GM12878 (cell line): ENCODE results near the gene GSTM4. TPM values are rescaled to one million over a fixed set of nuclear protein-coding genes. Genes with fewer than 3 reads are reported as not detected.
A peak's percentile ranks its signal among the peaks of the same experiment; 100 is the strongest.

Experiments used
- ATAC-seq: fragments of 200-7000 bp; cut with Tn5 transposase; 3 replicates; pipeline ENCODE4 v1.9.1; 2020; ENCODE audit warnings: mild to moderate bottlenecking, moderate library complexity
- BruUV-seq: library from RNA; stranded (reverse); fragments of 400-500 nt; replicated peaks from 2 replicates; lab custom pipeline; 2021; lab: Mats Ljungman, UMichigan
- CTCF ChIA-PET: fragments of 300-600 bp; sonication (Branson Sonifier 250); formaldehyde crosslinking; extraction: SDS; loops from one replicate; lab custom pipeline; 2021; ENCODE audit warnings: inconsistent platforms; lab: Yijun Ruan, JAX
- POLR2A ChIA-PET: fragments of 350-600 bp; formaldehyde crosslinking; extraction: SDS; loops from one replicate; lab custom pipeline; 2021; ENCODE audit warnings: inconsistent platforms; lab: Charles Lee
- RAD21 ChIA-PET: fragments of 300-600 bp; sonication (Branson Sonifier 250); formaldehyde crosslinking; loops from one replicate; lab custom pipeline; 2023; ENCODE audit warnings: antibody characterized with exemption; ENCODE audit not compliant: unreplicated experiment; lab: Charles Lee
- SMC1A ChIA-PET: fragments of 300-600 bp; sonication (Branson Sonifier 250); formaldehyde crosslinking; loops from one replicate; lab custom pipeline; 2023; ENCODE audit not compliant: unreplicated experiment, uncharacterized antibody; lab: Charles Lee
- DNase-seq: peaks from one replicate; pipeline ENCODE4 v3.0.0-alpha.2; 2011; ENCODE audit warnings: low read depth, low spot score
- FAIRE-seq: peaks from 3 replicates; lab custom pipeline; 2011; peaks lifted over from hg19 to GRCh38; lab: Jason Lieb, UNC
- H2AFZ ChIP-seq: 2 replicates; pipeline ENCODE4 v1.6.0; 2011; ENCODE audit warnings: low read depth, low read length, control low read depth; ENCODE audit not compliant: control insufficient read depth
- H3K27ac ChIP-seq: 2 replicates; pipeline ENCODE4 v1.5.1; 2011; ENCODE audit warnings: control low read depth; ENCODE audit not compliant: control insufficient read depth, insufficient read depth
- H3K27me3 ChIP-seq, 2 experiments: replicated peaks in 1 of 2; 2 replicates each; pipeline versions ENCODE4 v1.6.0 to v1.6.1; 2011; ENCODE audit warnings: low read length in 1 of 2; ENCODE audit not compliant: control insufficient read depth in 2 of 2, insufficient read depth in 2 of 2
- H3K36me3 ChIP-seq, 2 experiments: 2 replicates each; pipeline ENCODE4 v1.5.1; 2011; ENCODE audit warnings: low read length in 1 of 2; ENCODE audit not compliant: control insufficient read depth in 2 of 2, insufficient read depth in 2 of 2
- H3K4me1 ChIP-seq: 2 replicates; pipeline ENCODE4 v1.6.1; 2011; ENCODE audit warnings: mild to moderate bottlenecking, low read length, moderate library complexity, mixed read lengths; ENCODE audit not compliant: control insufficient read depth, insufficient read depth
- H3K4me2 ChIP-seq: 2 replicates; pipeline ENCODE4 v1.6.0; 2011; ENCODE audit warnings: control low read depth; ENCODE audit not compliant: control insufficient read depth, insufficient read depth
- H3K4me3 ChIP-seq: fragments of 200-600 bp; sonication (generic); 2 replicates; pipeline ENCODE4 v1.5.1; 2016
- H3K79me2 ChIP-seq: 2 replicates; pipeline ENCODE4 v1.6.0; 2011; ENCODE audit warnings: low read length; ENCODE audit not compliant: control insufficient read depth, insufficient read depth
- H3K9ac ChIP-seq: 2 replicates; pipeline ENCODE4 v1.8.0; 2011; ENCODE audit warnings: low read length, control low read depth, mixed read lengths; ENCODE audit not compliant: control insufficient read depth, insufficient read depth
- H3K9me3 ChIP-seq: replicated peaks from 3 replicates; pipeline ENCODE4 v1.5.1; 2011; ENCODE audit warnings: mild to moderate bottlenecking, low read length; ENCODE audit not compliant: control insufficient read depth, insufficient read depth
- H4K20me1 ChIP-seq: 2 replicates; pipeline ENCODE4 v1.6.0; 2011; ENCODE audit not compliant: control insufficient read depth, insufficient read depth
- CHD1 ChIP-seq: IDR thresholded peaks from 2 replicates; pipeline ENCODE4 v1.6.1; 2012; ENCODE audit warnings: low read depth, low read length, improper control_type of control experiment
- CHD4 ChIP-seq: fragments of 200-600 bp; sonication (generic); IDR thresholded peaks from 2 replicates; pipeline ENCODE4 v1.6.1; 2016; ENCODE audit warnings: mild to moderate bottlenecking
- CTCF ChIP-seq, 3 experiments: IDR thresholded peaks in 2 of 3; conservative IDR thresholded peaks in 1 of 3; 2 replicates each; pipeline ENCODE4 v1.5.1; 2011; ENCODE audit warnings: low read depth in 3 of 3, low read length in 3 of 3, mild to moderate bottlenecking in 3 of 3, control low read depth in 2 of 3, moderate library complexity in 2 of 3, inconsistent platforms in 1 of 3, mixed read lengths in 1 of 3; ENCODE audit not compliant: control insufficient read depth in 2 of 3, insufficient read depth in 1 of 3; ENCODE audit errors: extremely low read depth in 1 of 3
- GABPA ChIP-seq: IDR thresholded peaks from 2 replicates; pipeline ENCODE4 v1.6.1; 2014; ENCODE audit warnings: antibody characterized with exemption, low read depth, mild to moderate bottlenecking, inconsistent platforms
- MYB ChIP-seq: fragments of 150-350 bp; IDR thresholded peaks from 2 replicates; pipeline ENCODE4 v1.6.1; 2014; ENCODE audit warnings: mild to moderate bottlenecking, low read depth, low read length, borderline replicate concordance
- RAD21 ChIP-seq: IDR thresholded peaks from 2 replicates; pipeline ENCODE4 v1.6.1; 2011; ENCODE audit warnings: mild to moderate bottlenecking, low read depth, low read length, moderate library complexity; ENCODE audit not compliant: insufficient read depth
- WGBS: methylation state at CpG from one replicate; pipeline ENCODE4 v1.1.6; 2016; ENCODE audit warnings: low lambda C conversion rate; ENCODE audit not compliant: insufficient replicate concordance, insufficient coverage; ENCODE audit errors: missing lambda C conversion rate; 5-methylcytosine and 5-hydroxymethylcytosine counted together
- in situ Hi-C: fragments of 300-500 bp; cut with MboI; formaldehyde crosslinking; loops from 9 replicates; pipeline ENCODE4 v1.14.3; 2018; ENCODE audit warnings: mixed read lengths
- intact Hi-C: fragments of 100-400 bp; cut with micrococcal nuclease; formaldehyde crosslinking; loops from one replicate; pipeline ENCODE4 v1.14.2; 2022; ENCODE audit not compliant: unreplicated experiment
- polyA plus RNA-seq, 11 experiments: library from polyadenylated mRNA; depleted of rRNA in 4 of 11; unstranded in 6 of 11; stranded (reverse) in 5 of 11; fragments of >200 nt; fragmentation: Nextera tagmentation in 4 of 11; fragmentation: Illumina TruSeq in 1 of 11; extraction: Ambion mirVana in 4 of 11; extraction: Trizol in 1 of 11; gene quantifications; 1 replicate in 1 of 11; 2 replicates in 10 of 11; pipeline versions ENCODE4 v1.2.1 to v1.2.3, GENCODE V29; 2011 to 2016; ENCODE audit warnings: inconsistent platforms in 2 of 11, missing spikeins in 2 of 11, low read depth in 1 of 11
- total RNA-seq, 4 experiments: library from RNA; depleted of rRNA in 3 of 4; stranded (reverse); fragments of >200 nt in 3 of 4; fragmentation: Illumina TruSeq in 1 of 4; extraction: Trizol in 1 of 4; gene quantifications; 2 replicates each; pipeline versions ENCODE4 v1.2.1 to v1.2.3, GENCODE V29; 2013 to 2021

GSTM4 gene
- total and polyA plus RNA-seq, 10 of the 15 experiments (the other 5 are each of a cell fraction or from before 2014, with no cell fraction given), result 14.3 to 37.2 (median 23.0) TPM

- Histone ChIP-seq H3K27me3 (no peaks in the 10 kb centered on the region), H3K4me1 (no peaks in the 10 kb centered on the region), H4K20me1 (no peaks in the 10 kb centered on the region), H3K79me2 (no peaks in the 10 kb centered on the region), H3K9ac (no peak overlapping the region), H2AFZ (no peak overlapping the region), H3K36me3 (no peaks in the 10 kb centered on the region), H3K4me3 (no peak overlapping the region), H3K27ac (no peak overlapping the region), H3K9me3 (peaks cover 1% of the 10 kb centered on the region; the same call in 2 of the 3 replicates), H3K4me2 (no peak overlapping the region)
- 55% methylated on average over 8 of the region's 8 CpGs for WGBS
- DNase-seq, result no peak
- no peak for ATAC-seq
- TF ChIP-seq MYB, result no peak
- TF ChIP-seq GABPA, result no peak
- peak in 1 of 3 experiments; percentile 6; a peak in 2 of 6 replicates for TF ChIP-seq CTCF (IDR thresholded peaks at IDR 0.05 in 2 of 3, conservative IDR thresholded peaks at IDR 0.05 in 1 of 3; ENCODE audit: control insufficient read depth in 2 of 3, extremely low read depth in 1 of 3, insufficient read depth in 1 of 3, low read depth in 3 of 3, low read length in 3 of 3)
- 0 out of 2 replicates have a peak, but pooled peaks have one; percentile 21 for TF ChIP-seq RAD21
- TF ChIP-seq CHD4, result no peak
- TF ChIP-seq CHD1, result no peak
- ChIA-PET POLR2A (no interaction called here), RAD21 (interaction anchor here (1.0 kb wide), 1 partner anchor 64 kb away, joined by 3 read pairs; no protein-coding TSS in a partner anchor), CTCF (interaction anchor here (0.6 to 0.9 kb wide), 3 partner anchors 61 to 66 kb away, joined by 3 read pairs; no protein-coding TSS in a partner anchor), SMC1A (no interaction called here)
- in situ Hi-C loops, result no loop called here
- FAIRE-seq, result no peak
- intact Hi-C loops, result no loop called here
- BruUV-seq, result no TSS peak
These were observed 48.3 kb downstream of the GSTM4 start for GRCh38 chr1:109704173-109704572.
